Duodenal mucosa (tissue), 2 donors: ENCODE measurements around the gene PARP8.

ENCODE experiments used
- H3K27ac ChIP-seq: one replicate; pipeline ENCODE4 v1.7.0; 2013; ENCODE audit warnings: low read depth, low read length
- H3K27me3 ChIP-seq, 2 donors: one replicate each; pipeline ENCODE4 v1.7.0; 2013; ENCODE audit warnings: low read length in 2 of 2, control low read depth in 1 of 2; ENCODE audit not compliant: insufficient read depth in 2 of 2, control insufficient read depth in 1 of 2
- H3K36me3 ChIP-seq, 2 donors: one replicate each; pipeline ENCODE4 v1.7.0; 2013; ENCODE audit warnings: low read length in 2 of 2, control low read depth in 1 of 2; ENCODE audit not compliant: insufficient read depth in 2 of 2, control insufficient read depth in 1 of 2
- H3K4me1 ChIP-seq, 2 donors: one replicate each; pipeline ENCODE4 v1.7.0; 2013; ENCODE audit warnings: low read length in 2 of 2, control low read depth in 1 of 2; ENCODE audit not compliant: insufficient read depth in 2 of 2, control insufficient read depth in 1 of 2
- H3K4me3 ChIP-seq, 2 donors: one replicate each; pipeline ENCODE4 v1.7.0; 2013; ENCODE audit warnings: low read length in 2 of 2, low read depth in 1 of 2
- H3K9ac ChIP-seq, 2 donors: one replicate each; pipeline ENCODE4 v1.7.0; 2013; ENCODE audit warnings: low read length in 2 of 2, low read depth in 1 of 2
- H3K9me3 ChIP-seq, 2 donors: one replicate each; pipeline ENCODE4 v1.7.0; 2013; ENCODE audit warnings: low read length in 2 of 2, control low read depth in 1 of 2; ENCODE audit not compliant: control insufficient read depth in 1 of 2

Gene PARP8

DNA sequence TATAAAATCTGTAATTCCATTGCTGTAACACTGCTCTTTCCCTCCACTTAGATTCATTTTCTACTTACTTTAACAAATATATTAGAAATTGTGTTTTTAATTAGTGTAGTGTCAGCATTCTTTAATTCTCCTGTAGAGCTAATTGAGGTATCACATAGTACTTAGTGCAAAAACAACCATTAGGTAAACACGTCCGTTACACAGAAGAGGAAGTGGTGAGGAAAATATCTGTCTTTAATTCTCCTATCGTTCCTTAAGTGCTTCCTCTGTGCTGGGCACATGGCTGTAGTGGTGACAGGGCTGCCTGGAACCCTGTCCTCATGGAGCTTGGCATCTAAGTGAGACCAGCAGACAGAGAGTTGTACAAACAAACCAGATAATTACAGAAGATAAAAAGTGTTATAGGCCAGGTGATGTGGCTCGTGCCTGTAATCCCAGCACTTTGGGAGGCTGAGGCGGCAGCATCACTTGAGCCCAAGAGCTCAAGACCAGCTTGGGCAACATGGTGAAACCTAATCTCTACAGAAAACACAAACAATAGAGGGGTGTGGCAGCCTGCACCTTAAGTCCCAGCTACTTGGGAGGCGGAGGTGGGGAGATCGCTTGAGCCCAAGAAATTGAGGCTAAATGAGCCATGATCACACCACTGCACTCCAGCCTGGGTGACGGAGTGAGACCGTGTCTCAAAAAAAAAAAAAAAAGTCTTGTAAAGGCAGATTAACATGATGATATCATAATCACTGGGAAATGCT, 36.4 kb downstream of the PARP8 start:
- no peaks in the 10 kb centered on the region for H3K9me3 ChIP-seq
- no peaks in the 10 kb centered on the region for H3K27me3 ChIP-seq
- no peak overlapping the region for H3K4me3 ChIP-seq
- H3K4me1 ChIP-seq: peaks cover 11 to 16% of the 10 kb centered on the region in 2 donors
- no peaks in the 10 kb centered on the region for H3K36me3 ChIP-seq
- no peak overlapping the region for H3K9ac ChIP-seq
- H3K27ac ChIP-seq: no peak overlapping the region

DNA sequence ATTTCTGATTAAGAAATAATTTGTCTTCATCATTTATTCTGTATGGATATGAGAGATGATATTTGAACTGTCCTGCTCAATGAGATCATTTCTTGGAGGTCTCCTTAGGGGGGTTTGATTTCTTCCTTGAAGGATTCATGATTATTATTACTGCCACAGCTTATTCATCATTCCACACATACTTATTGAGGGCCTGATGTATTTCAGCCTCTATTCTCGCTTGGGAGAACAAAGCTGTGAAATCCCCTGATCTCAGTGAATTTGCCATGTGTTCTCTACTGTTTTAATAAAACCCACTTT, 36.9 kb downstream of the PARP8 start:
- no peak overlapping the region for H3K9ac ChIP-seq
- no peak overlapping the region for H3K4me3 ChIP-seq
- H3K4me1 ChIP-seq: peaks cover 10 to 14% of the 10 kb centered on the region in 2 donors
- H3K36me3 ChIP-seq: no peaks in the 10 kb centered on the region
- H3K27me3 ChIP-seq: no peaks in the 10 kb centered on the region
- no peaks in the 10 kb centered on the region for H3K9me3 ChIP-seq
- H3K27ac ChIP-seq: no peak overlapping the region

DNA sequence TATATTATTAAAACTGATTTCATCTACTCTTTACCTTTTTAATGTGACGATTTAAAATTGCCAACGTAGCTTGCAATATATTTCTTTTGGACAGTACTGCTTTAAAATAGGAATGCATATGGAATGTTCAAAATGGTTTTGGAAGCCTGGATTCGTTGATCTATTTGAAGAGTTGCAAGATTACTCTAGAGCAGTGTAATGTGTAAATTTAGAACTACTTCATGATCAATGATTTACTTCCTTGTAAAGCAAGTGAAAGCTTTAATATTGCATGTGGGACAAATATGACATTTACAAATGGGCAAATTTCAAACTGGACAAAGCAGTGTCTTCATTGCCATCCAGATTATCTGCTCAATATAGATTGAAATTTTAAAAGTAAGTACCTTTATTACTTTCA, 38.3 kb downstream of the PARP8 start:
- Histone ChIP-seq H3K4me1 (peaks cover 10 to 12% of the 10 kb centered on the region in 2 donors), H3K27ac (no peak overlapping the region), H3K36me3 (no peaks in the 10 kb centered on the region), H3K9ac (no peak overlapping the region), H3K27me3 (no peaks in the 10 kb centered on the region), H3K9me3 (no peaks in the 10 kb centered on the region), H3K4me3 (no peak overlapping the region)

DNA sequence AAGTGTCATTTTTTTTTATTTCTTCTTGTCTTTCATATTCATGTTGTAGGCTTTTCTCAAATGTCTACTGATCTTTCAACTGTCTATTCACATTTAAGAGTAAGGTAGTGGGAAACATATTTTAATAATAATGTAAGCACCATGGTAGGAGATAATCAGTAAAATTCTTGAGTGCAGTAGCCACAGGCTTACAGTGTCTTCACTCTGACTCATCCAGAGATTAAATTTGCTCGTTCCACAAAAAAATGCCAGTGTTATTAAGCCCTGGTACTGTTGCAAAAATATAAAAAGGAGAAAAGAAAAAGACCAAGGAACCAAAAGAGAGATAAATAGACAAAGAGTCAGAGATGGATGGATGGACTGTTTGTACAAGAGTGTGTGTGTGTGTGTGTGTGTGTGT, 43.0 kb downstream of the PARP8 start:
- H3K9me3 ChIP-seq: no peaks in the 10 kb centered on the region
- H3K27ac ChIP-seq: no peak overlapping the region
- peaks cover 10 to 26% of the 10 kb centered on the region in 2 donors for H3K4me1 ChIP-seq

DNA sequence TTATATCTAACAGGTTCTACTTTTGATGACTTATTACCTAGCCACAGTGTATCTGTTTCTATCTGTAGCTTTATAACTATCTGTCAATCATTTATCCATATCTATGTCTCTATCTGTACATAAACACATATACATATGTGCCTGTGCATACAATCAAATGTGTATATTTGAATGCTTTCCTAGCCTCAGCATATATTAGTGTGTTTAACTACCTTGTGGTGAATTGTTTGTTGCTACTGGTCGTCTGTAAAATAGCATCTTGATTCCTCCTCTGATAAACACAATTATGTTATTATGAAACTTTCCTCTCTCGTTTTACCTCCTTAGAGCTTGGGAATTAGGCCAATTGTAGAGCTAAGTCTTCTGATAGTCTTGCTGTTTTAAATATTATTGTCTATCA, 44.4 kb downstream of the PARP8 start:
- H3K27ac ChIP-seq: no peak overlapping the region
- no peaks in the 10 kb centered on the region for H3K9me3 ChIP-seq
- H3K36me3 ChIP-seq: no peaks in the 10 kb centered on the region
- H3K4me1 ChIP-seq: peaks cover 10 to 24% of the 10 kb centered on the region in 2 donors
- H3K27me3 ChIP-seq: no peaks in the 10 kb centered on the region
- H3K9ac ChIP-seq: peak overlapping the region in 1 of 2 donors; percentile 16
- peak overlapping the region; percentile 37 to 63 for H3K4me3 ChIP-seq

More for the DNA sequence above, 43.0 kb downstream of the PARP8 start:
- H3K9ac ChIP-seq: no peak overlapping the region
- no peaks in the 10 kb centered on the region for H3K36me3 ChIP-seq
- no peaks in the 10 kb centered on the region for H3K27me3 ChIP-seq
- no peak overlapping the region for H3K4me3 ChIP-seq

DNA sequence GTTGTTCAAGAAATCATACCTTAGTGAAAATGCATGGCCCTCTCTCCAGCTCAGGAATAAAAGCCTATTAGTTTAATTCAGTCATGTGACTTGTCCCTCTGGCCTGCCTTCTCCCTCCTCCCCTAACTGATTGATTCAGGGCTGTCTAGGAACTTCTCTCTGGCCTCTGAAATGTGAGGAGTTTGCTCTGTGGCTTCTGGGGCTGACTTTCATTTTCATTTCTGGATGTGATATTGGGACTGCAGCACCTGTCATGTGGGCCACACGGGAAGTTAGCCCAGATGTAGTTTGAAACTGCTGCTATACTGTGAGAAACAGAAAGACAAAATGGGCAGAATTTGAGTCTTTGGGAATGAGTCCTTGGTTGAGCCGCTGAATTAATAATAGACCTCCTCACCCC, 44.8 kb downstream of the PARP8 start:
- Histone ChIP-seq H3K9me3 (no peaks in the 10 kb centered on the region), H3K9ac (peak overlapping the region in 1 of 2 donors; percentile 16), H3K27me3 (no peaks in the 10 kb centered on the region), H3K27ac (no peak overlapping the region), H3K4me1 (peaks cover 14 to 28% of the 10 kb centered on the region in 2 donors), H3K4me3 (peak overlapping the region; percentile 37 to 63), H3K36me3 (no peaks in the 10 kb centered on the region)

DNA sequence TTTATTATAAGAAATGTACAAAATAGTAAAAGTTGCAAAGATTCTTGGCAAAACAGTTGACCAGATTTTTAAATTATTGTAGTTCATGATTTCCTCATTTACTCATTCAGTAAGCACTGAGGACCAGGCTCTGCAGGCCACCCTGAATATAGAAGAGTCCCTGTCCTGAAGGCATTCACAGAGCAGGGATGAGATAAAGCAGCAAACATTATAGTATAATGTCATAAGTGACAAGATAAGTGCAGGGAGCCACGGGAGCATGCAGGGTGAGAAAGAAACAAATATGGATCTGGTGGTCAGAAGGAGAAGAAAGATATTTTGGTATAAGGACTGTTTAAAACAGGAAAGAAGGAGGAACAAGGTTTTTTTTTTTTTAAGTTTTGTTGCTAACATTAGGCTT, 46.0 kb downstream of the PARP8 start:
- H3K4me3 ChIP-seq: no peak overlapping the region
- H3K9ac ChIP-seq: no peak overlapping the region
- peaks cover 26 to 38% of the 10 kb centered on the region in 2 donors for H3K4me1 ChIP-seq
- no peak overlapping the region for H3K27ac ChIP-seq
- H3K36me3 ChIP-seq: no peaks in the 10 kb centered on the region
- no peaks in the 10 kb centered on the region for H3K9me3 ChIP-seq
- no peaks in the 10 kb centered on the region for H3K27me3 ChIP-seq

DNA sequence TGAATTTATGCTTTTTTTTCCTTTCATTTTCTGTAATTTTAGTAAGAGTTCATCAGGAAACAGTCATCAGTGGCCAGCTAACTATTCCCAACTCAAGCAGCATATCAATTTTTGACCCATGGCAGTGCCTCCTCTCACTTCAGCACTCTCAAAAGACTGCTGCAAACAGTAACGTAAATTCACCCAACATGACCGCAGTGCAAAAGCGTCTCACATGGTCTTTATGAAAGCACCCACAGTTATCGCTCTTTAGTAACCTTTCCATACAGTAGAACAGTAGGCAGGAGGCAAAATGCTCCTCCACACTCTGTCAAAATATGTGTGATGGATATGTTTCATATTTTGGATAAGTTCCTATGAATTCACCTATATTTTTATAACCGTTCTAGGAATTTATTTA, 48.6 kb downstream of the PARP8 start:
- H3K4me1 ChIP-seq: peaks cover 27 to 40% of the 10 kb centered on the region in 2 donors
- H3K9ac ChIP-seq: no peak overlapping the region
- H3K36me3 ChIP-seq: no peaks in the 10 kb centered on the region
- H3K27me3 ChIP-seq: no peaks in the 10 kb centered on the region
- H3K27ac ChIP-seq: no peak overlapping the region
- H3K4me3 ChIP-seq: no peak overlapping the region
- no peaks in the 10 kb centered on the region for H3K9me3 ChIP-seq

DNA sequence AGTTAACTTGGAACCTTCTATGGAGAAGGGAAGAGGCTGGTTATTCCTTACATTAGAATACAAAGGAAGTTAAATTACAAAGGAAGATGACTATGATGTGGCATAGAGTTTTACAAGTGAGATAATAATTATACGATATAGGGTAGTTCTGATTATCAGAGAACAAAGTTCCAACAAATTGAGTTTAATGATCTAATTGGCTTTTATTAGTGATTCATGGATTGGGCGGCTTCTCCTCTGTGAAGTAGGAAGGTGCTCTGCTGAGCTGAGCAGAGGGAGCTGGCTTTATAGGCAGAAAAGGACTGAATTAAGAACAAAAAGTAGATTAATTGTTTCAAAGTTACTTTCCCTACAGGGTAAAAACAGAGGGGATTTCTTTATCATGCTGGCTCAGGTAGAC, 49.7 kb downstream of the PARP8 start:
- H3K9ac ChIP-seq: no peak overlapping the region
- no peaks in the 10 kb centered on the region for H3K27me3 ChIP-seq
- no peak overlapping the region for H3K4me3 ChIP-seq
- no peaks in the 10 kb centered on the region for H3K36me3 ChIP-seq
- H3K4me1 ChIP-seq: peaks cover 23 to 35% of the 10 kb centered on the region in 2 donors
- H3K27ac ChIP-seq: no peak overlapping the region
- no peaks in the 10 kb centered on the region for H3K9me3 ChIP-seq

DNA sequence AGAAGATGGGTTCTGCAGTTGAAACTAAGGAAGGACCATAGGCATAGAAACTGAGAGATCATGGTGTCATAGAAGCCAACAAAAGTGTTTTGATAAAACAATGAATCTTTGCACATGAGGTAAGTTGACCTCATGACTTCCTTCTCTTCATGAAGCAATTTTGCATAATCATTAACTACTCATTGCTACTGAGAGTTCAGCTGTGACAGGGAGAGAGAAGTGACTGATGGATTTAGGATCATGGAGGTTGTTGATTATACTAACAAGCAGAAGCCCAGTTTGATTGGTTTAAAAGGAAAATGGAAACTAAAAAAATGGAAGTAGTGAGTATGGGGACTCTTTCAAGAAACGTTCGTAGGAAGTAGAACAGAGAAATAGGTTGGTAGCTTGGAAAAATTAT, 51.2 kb downstream of the PARP8 start:
- no peak overlapping the region for H3K27ac ChIP-seq
- no peak overlapping the region for H3K9ac ChIP-seq
- no peaks in the 10 kb centered on the region for H3K27me3 ChIP-seq
- no peaks in the 10 kb centered on the region for H3K9me3 ChIP-seq
- H3K4me3 ChIP-seq: no peak overlapping the region
- no peaks in the 10 kb centered on the region for H3K36me3 ChIP-seq
- peaks cover 17 to 24% of the 10 kb centered on the region in 2 donors for H3K4me1 ChIP-seq
